Measurements from ENCODE around the gene KDM4B.
"Not testable (repeated sequence)": the region's sequence is repeated elsewhere in the genome, so short reads cannot be mapped to it uniquely, and the experiment has no call there.

KDM4B gene

GRCh38 chr19:4968462-4969291 lies at the start of gene KDM4B:
KDM4B (plus strand) TSS chr19:4969113; CDS start chr19:5032891, 63,778 bp downstream.
- DNase-seq, result peak; percentile 97 to 100 (median 98)

DNA sequence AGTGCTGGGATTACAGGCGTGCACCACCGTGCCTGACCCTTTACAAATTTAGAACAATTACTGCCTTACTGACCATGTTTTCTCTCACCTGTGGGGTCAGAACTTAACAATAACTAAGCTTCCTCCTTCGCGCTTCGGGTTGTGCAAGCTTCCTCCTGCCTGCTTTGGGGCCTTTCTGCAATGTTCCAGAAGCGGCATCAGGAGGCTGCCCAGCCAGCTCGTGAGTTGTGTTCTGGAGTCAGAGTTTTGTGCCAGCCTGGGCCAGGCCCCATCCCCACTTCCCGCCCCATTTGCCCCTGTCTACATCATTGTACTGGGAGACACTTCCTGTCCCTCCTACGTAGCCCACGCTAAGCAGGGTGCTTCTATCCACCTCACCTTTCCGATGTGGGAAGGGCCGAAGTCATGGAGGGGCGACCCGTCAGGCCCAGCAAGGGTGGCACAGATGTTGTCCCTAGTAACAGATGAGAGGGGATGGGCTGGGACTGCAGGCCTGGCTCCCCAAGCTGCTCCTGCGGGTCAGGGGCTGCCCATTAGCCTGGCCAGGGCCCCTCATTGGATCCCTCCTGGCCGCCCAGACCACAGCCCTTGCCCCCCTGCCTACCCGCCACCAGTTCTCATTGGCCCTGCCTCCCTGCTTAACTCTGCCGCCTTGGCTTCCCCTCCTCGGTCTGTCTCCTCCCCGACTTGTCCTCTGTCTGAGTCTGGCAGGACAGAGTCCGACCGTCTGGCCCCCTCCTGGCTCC lies 46.2 kb upstream of the KDM4B start:
- DNase-seq, result no peak

DNA sequence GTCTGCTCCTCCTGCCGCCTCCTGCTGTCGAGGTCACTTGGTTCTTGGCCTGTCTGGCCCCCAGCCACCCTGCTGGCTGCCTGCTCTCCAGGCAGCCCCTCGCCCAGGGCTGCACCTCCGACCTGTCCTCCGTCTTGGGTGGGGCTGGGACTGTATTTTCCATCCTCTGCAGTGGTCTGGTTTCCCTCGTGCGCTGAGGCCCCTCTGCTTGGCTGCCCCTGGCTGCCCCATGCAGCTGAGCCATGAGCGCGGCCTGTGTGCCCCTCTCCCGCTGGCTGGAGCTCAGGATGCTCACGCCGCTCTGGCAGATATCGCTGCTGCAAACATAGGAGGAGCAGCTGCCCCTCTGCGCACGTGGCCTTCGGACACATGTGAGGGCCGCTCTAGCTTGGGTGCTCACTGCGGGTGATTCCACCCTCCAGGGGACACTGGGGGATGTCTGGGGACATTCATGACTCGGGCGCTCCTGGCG lies 45.6 kb upstream of the KDM4B start:
- DNase-seq, result no peak

DNA sequence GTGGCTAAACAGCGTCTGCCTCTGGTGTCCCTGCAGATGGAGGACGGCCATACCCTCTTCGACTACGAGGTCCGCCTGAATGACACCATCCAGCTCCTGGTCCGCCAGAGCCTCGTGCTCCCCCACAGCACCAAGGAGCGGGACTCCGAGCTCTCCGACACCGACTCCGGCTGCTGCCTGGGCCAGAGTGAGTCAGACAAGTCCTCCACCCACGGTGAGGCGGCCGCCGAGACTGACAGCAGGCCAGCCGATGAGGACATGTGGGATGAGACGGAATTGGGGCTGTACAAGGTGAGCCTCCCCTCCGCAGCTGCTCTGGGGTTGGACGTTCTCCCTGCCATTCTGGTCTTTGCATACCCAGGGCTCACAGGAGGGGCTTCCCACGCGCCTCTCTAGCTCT lies 39.7 kb upstream of the KDM4B start:
- no peak for DNase-seq

- DNase-seq, result no peak
Measured at GRCh38 chr19:4930664-4931063, 38.2 kb upstream of the KDM4B start.

GRCh38 chr19:4932711-4933110 lies 36.2 kb upstream of the KDM4B start:
- DNase-seq, result no peak

GRCh38 chr19:4933528-4933927 lies 35.4 kb upstream of the KDM4B start:
- no peak for DNase-seq

- DNase-seq, result no peak
Measured at GRCh38 chr19:4935444-4935843, 33.5 kb upstream of the KDM4B start.

GRCh38 chr19:4937060-4937459 lies 31.9 kb upstream of the KDM4B start:
- DNase-seq, result no peak

- DNase-seq, result not testable (repeated sequence)
Measured at GRCh38 chr19:4938461-4938860, 30.5 kb upstream of the KDM4B start.

DNA sequence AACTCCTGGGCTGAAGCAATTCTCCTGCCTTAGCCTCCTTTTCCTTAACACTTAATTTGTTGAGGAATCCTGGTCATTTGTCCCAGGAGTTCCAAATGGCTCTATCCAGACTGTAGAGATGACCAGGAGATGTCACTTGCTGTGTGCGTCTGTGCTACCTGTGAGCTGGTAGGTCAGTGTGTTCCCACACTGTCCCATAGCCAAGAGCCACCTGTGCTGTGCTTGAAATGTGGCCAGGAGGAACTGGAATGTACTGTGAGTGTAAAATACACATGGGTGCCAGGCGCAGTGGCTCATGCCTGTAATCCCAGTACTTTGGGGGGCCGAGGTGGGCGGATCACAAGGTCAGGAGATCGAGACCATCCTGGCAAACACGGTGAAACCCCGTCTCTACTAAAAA lies 29.4 kb upstream of the KDM4B start:
- DNase-seq, result no peak

DNA sequence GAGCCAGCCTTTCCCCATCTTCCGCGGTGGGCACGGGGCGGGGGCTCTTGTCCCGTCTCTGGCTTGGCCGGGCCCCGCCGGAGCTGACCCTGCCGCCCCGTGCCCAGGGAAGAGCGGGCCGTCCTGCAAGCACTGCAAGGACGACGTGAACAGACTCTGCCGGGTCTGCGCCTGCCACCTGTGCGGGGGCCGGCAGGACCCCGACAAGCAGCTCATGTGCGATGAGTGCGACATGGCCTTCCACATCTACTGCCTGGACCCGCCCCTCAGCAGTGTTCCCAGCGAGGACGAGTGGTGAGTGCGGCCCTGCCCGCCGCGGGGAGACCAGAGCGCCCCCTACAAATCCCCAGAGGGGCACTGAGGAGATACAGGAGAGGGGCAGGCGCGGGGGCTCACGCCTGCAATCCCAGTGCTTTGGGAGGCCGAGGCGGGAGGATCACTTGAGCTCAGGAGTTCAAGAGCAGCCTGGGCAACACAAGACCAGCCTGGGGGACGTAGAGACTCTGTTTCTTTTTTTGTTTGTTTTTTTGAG lies 27.2 kb upstream of the KDM4B start:
- DNase-seq, result not testable (repeated sequence)

DNA sequence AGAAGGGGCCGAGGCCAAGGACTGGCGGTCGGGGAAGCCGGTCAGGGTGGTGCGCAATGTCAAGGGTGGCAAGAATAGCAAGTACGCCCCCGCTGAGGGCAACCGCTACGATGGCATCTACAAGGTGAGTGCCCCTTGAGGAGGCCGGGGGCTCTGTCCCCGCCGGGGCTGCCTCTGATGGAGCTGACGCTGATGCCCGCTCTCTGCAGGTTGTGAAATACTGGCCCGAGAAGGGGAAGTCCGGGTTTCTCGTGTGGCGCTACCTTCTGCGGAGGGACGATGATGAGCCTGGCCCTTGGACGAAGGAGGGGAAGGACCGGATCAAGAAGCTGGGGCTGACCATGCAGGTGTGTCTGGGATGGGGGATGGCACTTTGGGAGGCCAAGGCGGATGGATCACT lies 18.3 kb upstream of the KDM4B start:
- DNase-seq, result not testable (repeated sequence)

GRCh38 chr19:4951656-4952055 lies 17.3 kb upstream of the KDM4B start:
- DNase-seq, result no peak

DNA sequence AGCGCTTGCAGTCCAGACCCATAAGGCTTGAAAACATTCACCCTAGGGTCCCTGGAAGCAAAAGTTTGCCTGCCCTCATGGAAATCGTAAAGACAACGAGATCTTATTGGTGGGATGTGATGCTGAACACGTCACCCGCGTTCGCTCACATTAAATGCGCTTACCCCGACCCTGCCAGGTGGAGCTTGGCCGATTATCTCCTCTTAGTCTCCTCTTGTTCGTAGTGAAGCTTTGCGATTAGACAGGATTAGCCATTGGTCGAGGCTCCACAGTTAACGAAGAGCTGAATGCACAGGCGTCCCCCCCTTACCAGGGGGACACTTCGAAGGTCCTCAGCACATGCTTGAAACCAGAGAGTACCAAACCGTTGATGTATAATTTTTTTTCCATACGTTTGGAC lies 16.0 kb upstream of the KDM4B start:
- DNase-seq, result no peak

GRCh38 chr19:4954320-4955149 lies 14.4 kb upstream of the KDM4B start:
- DNase-seq, result not testable (repeated sequence)

DNA sequence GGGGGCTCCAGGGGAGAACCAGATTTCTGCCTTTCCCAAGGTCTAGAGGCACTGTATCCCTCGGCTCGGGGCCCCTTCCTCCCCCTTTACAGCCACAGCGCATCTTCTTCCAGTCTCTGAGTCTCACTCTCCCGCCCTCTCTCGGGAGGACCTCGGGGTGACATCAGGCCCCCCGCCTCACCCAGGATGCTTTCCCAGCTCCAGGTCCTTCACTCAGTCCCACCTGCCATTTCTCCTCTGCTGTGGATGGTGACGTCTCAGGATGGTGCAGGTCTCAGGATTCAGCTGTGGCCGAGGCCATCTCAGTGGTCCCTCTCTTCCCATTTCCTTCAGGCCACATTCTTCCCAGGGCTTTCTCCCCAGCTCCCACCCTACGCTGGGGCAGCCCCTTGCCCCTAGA lies 13.6 kb upstream of the KDM4B start:
- no peak for DNase-seq

- DNase-seq, result no peak
Measured at GRCh38 chr19:4957981-4958380, 10.9 kb upstream of the KDM4B start.

DNA sequence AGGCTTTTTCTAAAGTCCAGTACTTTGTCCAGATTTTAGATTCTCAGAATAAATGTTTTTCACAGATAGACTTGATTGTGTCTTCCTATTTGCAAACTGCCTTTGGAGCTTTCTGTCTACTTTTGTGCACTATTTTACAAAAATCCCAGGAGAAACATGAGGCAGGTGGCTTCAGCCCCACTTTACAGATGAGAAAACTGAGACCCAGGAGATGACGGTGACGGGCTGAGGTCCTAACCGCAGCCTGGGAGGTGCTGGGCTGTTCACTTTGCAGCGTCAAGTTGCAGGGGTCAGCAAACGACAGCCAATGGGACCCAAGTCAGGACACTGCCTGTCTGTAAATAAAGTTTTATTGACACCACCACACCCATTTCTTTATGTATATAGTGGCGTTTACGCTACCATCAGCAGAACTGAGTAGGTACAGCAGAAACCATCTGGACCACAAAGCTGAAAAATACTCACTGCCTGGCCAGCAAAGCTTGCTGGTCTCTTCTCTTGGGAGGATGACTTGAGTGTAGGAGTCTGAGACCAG lies 6.8 kb upstream of the KDM4B start:
- no peak for DNase-seq

- no peak for DNase-seq
Measured at GRCh38 chr19:4965061-4965460, 3.9 kb upstream of the KDM4B start.

- DNase-seq, result no peak
Measured at GRCh38 chr19:4966591-4966990, 2.3 kb upstream of the KDM4B start.

DNA sequence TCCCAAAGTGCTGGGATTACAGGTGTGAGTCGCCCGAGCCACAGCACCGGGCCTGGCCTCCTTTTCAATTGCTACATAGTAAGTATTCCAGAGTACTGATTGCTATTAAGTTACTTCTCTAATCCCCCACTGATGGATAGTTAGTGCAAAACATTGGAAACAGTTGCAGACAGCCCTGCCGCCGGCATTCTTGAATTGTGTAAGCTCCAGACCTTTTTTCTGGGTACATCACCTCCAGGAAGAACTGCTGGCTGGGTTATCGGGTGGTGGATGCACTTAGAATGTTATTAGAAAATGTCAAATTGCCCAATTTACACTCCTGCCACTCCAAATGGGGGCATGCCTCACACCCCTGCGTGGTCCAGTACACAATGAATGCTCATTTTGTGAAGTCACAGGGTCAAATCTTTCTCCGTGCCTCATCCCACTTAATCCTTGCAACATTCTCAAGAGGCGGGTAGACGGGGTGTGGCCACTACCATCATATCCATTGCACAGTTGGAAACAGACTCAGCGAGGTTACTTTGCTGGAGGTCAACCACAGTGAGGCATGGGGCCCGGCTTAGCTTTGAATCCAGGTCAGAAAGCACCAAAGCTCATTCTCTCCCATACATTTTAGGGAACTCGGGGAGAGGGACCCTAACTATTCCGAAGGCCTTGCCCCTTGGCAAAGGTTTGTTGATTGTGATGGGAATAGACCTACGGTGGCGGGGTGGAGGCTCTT lies 1.0 kb upstream of the KDM4B start:
- no peak for DNase-seq
